ENCODE results near the gene VWC2L. TPM values are rescaled to one million over a fixed set of nuclear protein-coding genes. Genes with fewer than 3 reads are reported as not detected.

Gene VWC2L
- total RNA-seq, 3 donors from 2014 or later: not detected

DNA sequence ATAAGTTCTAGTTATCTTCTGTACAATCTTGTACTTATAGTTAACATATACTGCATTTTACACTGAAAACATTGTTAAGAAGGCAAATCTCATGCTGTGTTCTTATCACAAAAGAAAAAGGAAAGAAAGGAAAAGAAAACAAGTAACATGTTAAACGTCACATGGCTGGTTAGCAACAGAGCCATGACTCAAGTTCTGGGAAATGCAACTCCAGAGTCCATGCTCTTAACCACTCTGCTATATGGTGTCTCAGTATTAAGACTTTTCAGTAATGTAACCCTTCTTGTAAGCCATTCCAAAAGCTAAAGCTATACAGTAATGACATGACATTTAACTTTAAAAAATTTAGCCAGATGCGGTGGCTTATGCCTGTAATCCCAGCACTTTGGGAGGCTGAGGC is 217.2 kb downstream of the VWC2L start:
- DNase-seq: no peak
- Mint-ChIP-seq H3K4me1 (ENCODE audit: low read depth) (no peaks in the 10 kb centered on the region), H3K4me3 (no peak overlapping the region), H3K9me3 (peaks cover 3% of the 10 kb centered on the region), H3K36me3 (ENCODE audit: insufficient read depth) (no peaks in the 10 kb centered on the region), H3K27me3 (ENCODE audit: low read depth) (no peaks in the 10 kb centered on the region)
- ATAC-seq: no peak

All from activated T-cell treated with anti-CD3 and anti-CD28 coated beads, Interleukin-2, amount 50 U/mL, for 4 hours (primary cell).